ENCODE measurements around the gene ST8SIA3. TPM values are rescaled to one million over a fixed set of nuclear protein-coding genes. Genes with fewer than 3 reads are reported as not detected.

The ST8SIA3 gene
- total and polyA plus RNA-seq, 2 of the 4 experiments (the other 2 are of a cell fraction): not detected

DNA sequence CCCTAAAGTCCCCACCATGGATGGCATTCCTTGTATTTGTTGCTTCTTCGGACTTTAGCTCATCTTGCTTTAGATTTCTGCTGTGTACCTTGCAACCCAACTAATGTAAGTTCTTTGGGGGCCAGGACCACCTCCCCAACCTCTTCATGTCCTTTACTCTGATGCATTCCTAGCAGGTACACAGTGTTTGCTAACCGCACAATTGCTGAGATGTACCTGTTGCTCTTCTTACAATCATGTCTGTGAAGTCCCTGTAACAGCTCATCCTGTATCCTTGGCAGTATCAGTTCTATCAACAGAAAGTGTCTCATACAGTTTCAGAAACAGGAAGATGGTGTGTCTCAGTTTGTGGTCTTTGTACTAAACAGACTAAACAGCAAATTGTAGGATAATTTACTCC is 24.1 kb downstream of the ST8SIA3 start:
- no peaks in the 10 kb centered on the region for H3K9me1 ChIP-seq (ENCODE audit: insufficient read depth, low read length)
- H3K36me3 ChIP-seq (ENCODE audit: control insufficient read depth, insufficient read depth, low read length): no peaks in the 10 kb centered on the region
- no peaks in the 10 kb centered on the region for H3K79me1 ChIP-seq (ENCODE audit: low read depth in 1 of 2, low read length in 2 of 2)
- ChIA-PET CTCF (interaction anchor here (0.9 kb wide), 1 partner anchor 19 kb away, joined by 3 read pairs; no protein-coding TSS in a partner anchor), POLR2A (ENCODE audit: unreplicated experiment) (interaction anchor here (0.6 kb wide), 1 partner anchor 59 kb away, joined by 10 read pairs; the partner anchor contains the start of gene ONECUT2)
- no peak for TF ChIP-seq POLR2A (IDR thresholded peaks at IDR 0.05; ENCODE audit: low read depth, low read length)
- TF ChIP-seq FOS (IDR thresholded peaks at IDR 0.05; ENCODE audit: low read depth, low read length): no peak
- no peak for TF ChIP-seq MAZ (IDR thresholded peaks at IDR 0.05; ENCODE audit: borderline replicate concordance, low read depth, low read length)
- TF ChIP-seq CEBPB (IDR thresholded peaks at IDR 0.05; ENCODE audit: low read depth, low read length): no peak
- no peak for TF ChIP-seq SMC3 (IDR thresholded peaks at IDR 0.05; ENCODE audit: low read depth, low read length)
- no peak for TF ChIP-seq USF2 (IDR thresholded peaks at IDR 0.05; ENCODE audit: low read depth, low read length)
- no peak for TF ChIP-seq CTCF (conservative IDR thresholded peaks at IDR 0.05; ENCODE audit: low read depth, low read length)
- TF ChIP-seq MAFK (IDR thresholded peaks at IDR 0.05; ENCODE audit: low read depth, low read length): no peak
- no peak for TF ChIP-seq RAD21 (IDR thresholded peaks at IDR 0.05; ENCODE audit: low read length)
- TF ChIP-seq NFE2L2 (IDR thresholded peaks at IDR 0.05; ENCODE audit: low read depth, low read length): no peak
- TF ChIP-seq RCOR1 (IDR thresholded peaks at IDR 0.05; ENCODE audit: insufficient replicate concordance, low read length): no peak
- no peak for TF ChIP-seq BHLHE40 (IDR thresholded peaks at IDR 0.05; ENCODE audit: low read depth, low read length)
- no peak for TF ChIP-seq CHD1 (IDR thresholded peaks at IDR 0.05; ENCODE audit: low read depth, low read length)
- H4K5ac ChIP-seq (ENCODE audit: low read depth, low read length): no peak overlapping the region
- no peak overlapping the region for H2AK9ac ChIP-seq (replicated peaks; ENCODE audit: low read depth, low read length, poor library complexity)
- H3K4me3 ChIP-seq (ENCODE audit: insufficient read depth, low read depth, low read length): no peak overlapping the region
- H3K56ac ChIP-seq (ENCODE audit: extremely low read depth, insufficient read depth, low read length): no peak overlapping the region
- no peak overlapping the region for H2AFZ ChIP-seq (replicated peaks; ENCODE audit: low read length, poor library complexity)
- H3K4ac ChIP-seq (ENCODE audit: low read depth, low read length): no peak overlapping the region
- no peak overlapping the region for H3K18ac ChIP-seq (ENCODE audit: low read depth, low read length)
- in situ Hi-C loops (cut with MboI; ENCODE audit: low sequenced_read_pairs): no loop called here
- no peak overlapping the region for H4K8ac ChIP-seq (ENCODE audit: low read depth in 2 of 2, low read length in 2 of 2)
- H3K23ac ChIP-seq (ENCODE audit: low read depth, low read length): no peak overlapping the region
- intact Hi-C loops (cut with micrococcal nuclease): no loop called here
- DNase-seq: no peak
- dilution Hi-C loops (cut with HindIII; ENCODE audit: low sequenced_read_pairs, unreplicated experiment): no loop called here
- no peak for ATAC-seq (ENCODE audit: low read depth)
- BruUV-seq (replicated peaks): no TSS peak
- no peak overlapping the region for H2BK15ac ChIP-seq (ENCODE audit: low read depth, low read length)
- H2BK5ac ChIP-seq (ENCODE audit: low read depth, low read length, poor library complexity, severe bottlenecking): no peak overlapping the region
- H3K4me2 ChIP-seq (ENCODE audit: low read depth, low read length): no peak overlapping the region
- H3K9ac ChIP-seq (ENCODE audit: low read depth, low read length): no peak overlapping the region
- no peaks in the 10 kb centered on the region for H3K9me3 ChIP-seq (ENCODE audit: control insufficient read depth, insufficient read depth, low read length)
- no peak overlapping the region for H4K91ac ChIP-seq (ENCODE audit: insufficient read depth, low read depth, low read length)
- no peak overlapping the region for H3K14ac ChIP-seq (replicated peaks; ENCODE audit: low read depth, low read length)
- H2BK120ac ChIP-seq (ENCODE audit: low read depth, low read length): no peak overlapping the region
- no peak overlapping the region for H3K27ac ChIP-seq (ENCODE audit: insufficient read depth, low read length)
- no peaks in the 10 kb centered on the region for H3K4me1 ChIP-seq (ENCODE audit: control insufficient read depth, insufficient read depth, low read length)
- H3K27me3 ChIP-seq (ENCODE audit: control insufficient read depth, insufficient read depth, low read length): no peaks in the 10 kb centered on the region
- H4K20me1 ChIP-seq (ENCODE audit: insufficient read depth, low read length): no peaks in the 10 kb centered on the region
- WGBS, 2 experiments (ENCODE audit: extremely low coverage in 2 of 2, insufficient read length in 1 of 2): 100% methylated on average over 1 of the region's 2 CpGs; no CpG with 5 or more reads in 1 of the 2 experiments
- H2AK5ac ChIP-seq (ENCODE audit: low read depth, low read length): no peak overlapping the region
- no peak overlapping the region for H2BK20ac ChIP-seq (ENCODE audit: low read depth, low read length)

Data from IMR-90 (cell line).